GM18498 (cell line): ENCODE measurements around the gene ALDH7A1.
A peak's percentile ranks its signal among the peaks of the same experiment; 100 is the strongest.
"Not testable (repeated sequence)": the region's sequence is repeated elsewhere in the genome, so short reads cannot be mapped to it uniquely, and the experiment has no call there.

Source experiments
- ATAC-seq: cut with Tn5 transposase; IDR thresholded peaks from one replicate; pipeline ENCODE4 v1.9.1; 2021; ENCODE audit warnings: mild to moderate bottlenecking, moderate library complexity; ENCODE audit not compliant: unreplicated experiment

ALDH7A1 gene

DNA sequence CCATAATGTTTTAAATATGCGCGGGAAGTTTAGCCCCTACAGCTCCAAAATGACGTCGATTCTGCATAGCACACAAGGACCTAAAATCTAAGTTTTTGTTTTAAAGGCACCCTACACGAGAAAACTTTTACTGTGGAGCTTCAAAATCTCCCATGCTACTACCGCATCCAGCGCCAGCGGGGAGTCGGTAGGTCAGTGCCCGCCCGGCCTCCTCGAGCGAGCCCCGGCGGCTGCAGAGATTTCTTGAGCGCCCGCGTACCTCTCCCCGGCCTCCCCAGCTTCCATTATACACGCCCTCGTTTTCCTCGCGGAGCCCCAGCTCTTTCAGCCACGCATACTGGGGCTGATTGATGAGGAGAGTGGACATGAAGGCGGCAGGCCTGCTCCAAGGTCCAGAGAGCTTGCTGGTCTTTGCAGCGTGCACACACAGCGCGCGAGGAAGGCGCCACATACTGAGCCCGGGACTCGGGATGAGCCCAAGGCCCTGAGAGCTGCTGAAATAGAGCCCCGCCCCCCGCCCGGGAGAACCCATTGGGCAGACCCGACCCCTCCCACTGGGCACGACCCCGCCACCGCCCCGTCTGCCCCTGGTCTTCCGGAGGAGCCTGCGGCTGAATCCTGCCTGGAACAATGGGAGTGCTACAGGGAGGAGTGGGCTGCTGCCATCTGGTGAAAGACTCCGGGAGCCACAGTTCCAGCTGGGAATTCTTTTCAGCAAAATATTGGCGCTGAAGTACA is at the start of gene ALDH7A1:
Gene ALDH7A1, minus strand, starts transcription at position 472 of the 738 bp plus-strand sequence. Its CDS starts 21 bp downstream, at position 451.
- peak; percentile 75 for ATAC-seq

DNA sequence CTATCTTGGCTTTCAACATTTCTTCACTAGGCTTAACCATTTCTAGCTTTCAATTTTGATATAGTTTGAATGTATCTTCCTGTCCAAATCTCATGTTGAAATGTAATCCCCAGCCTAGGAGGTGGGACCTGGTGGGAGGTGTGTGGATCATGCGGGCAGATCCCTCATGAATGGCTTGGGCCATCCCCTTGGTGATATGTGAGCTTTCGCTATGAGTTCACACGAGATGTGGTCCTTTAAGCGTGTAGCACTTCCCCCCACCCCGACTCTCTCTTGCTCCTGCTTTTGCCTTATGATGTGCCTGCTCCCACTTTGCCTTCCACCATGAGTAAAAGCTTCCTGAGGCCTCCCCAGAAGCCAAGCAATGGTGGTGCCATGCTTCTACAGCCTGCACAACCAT is 46.4 kb upstream of the ALDH7A1 start:
- ATAC-seq: no peak

- ATAC-seq: no peak
Measured at GRCh38 chr5:126640866-126641265, 45.8 kb upstream of the ALDH7A1 start.

GRCh38 chr5:126636956-126637355 is 41.9 kb upstream of the ALDH7A1 start:
- no peak for ATAC-seq

- ATAC-seq: no peak
Measured at GRCh38 chr5:126635585-126635984, 40.6 kb upstream of the ALDH7A1 start.

DNA sequence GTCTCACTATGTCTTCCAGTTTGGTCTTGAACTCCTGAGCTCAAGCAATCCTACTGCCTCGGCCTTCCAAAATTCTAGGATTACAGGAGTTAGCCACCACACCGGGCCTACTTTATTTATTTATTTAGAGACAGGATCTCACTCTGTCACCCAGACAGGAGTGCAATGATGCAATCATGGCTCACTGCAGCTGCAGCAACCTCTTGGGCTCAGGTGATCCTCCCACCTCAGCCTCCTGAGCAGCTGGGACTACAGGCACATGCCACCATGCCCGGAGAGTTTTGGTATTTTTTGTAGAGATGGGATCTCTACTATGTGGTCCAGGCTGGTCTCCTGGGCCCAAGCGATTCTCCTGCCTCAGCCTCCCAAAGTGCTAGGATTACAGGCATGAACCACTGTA is 38.5 kb upstream of the ALDH7A1 start:
- no peak for ATAC-seq

DNA sequence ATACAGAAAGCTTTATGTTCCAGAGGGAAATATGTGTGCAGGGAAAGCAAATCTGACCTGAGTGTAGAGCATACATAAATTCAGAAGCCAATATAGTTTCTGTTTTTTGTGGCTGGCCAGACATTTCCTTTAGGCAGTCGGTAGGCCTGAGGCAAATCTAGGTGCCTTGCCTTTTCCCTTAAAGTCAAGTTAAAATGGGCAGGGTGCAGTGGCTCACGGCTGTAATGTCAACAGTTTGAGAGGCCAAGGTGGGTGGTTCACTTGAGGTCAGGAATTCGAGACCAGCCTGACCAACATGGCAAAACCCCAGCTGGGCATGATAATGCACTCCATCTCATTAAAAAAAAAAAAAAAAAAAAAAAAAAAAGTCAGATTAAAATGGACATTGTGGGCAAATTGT is 36.9 kb upstream of the ALDH7A1 start:
- ATAC-seq: no peak

DNA sequence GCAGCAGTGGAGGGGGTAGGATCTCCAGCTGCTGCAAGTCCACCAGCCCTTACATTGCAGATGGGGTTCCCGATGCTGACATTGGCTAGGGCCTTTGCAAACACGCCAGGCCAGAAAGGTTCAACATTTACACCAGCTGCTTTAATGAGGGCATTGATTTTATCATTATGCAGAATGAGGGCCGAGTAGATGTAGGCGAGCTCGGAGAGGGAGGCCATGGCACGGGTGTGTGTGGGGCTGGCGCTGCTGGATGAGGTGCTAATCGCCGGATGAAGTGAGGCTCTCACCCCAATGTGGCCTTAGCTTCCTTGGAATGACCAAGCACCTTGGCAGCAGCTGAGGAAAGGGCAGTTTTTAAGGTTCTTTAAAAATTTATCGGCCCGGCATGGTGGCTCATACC is 33.1 kb upstream of the ALDH7A1 start:
- ATAC-seq: no peak

DNA sequence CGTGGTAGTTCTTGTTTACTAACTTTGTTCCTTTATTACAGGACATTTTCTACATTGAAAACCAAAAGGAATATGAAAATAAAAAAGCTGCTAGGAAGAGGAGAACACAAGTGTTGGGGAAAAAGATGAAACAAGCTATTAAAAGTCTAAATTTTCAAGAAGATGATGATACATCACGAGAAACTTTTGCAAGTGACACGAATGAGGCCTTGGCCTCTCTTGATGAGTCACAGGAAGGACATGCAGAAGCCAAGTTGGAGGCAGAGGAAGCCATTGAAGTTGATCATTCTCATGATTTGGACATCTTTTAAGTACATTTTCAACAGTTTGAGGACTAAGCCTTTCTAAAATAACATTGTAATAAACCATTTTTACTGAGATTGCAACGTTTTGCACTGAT is 29.5 kb upstream of the ALDH7A1 start:
- no peak for ATAC-seq

GRCh38 chr5:126619781-126620180 is 24.8 kb upstream of the ALDH7A1 start:
- ATAC-seq: no peak

DNA sequence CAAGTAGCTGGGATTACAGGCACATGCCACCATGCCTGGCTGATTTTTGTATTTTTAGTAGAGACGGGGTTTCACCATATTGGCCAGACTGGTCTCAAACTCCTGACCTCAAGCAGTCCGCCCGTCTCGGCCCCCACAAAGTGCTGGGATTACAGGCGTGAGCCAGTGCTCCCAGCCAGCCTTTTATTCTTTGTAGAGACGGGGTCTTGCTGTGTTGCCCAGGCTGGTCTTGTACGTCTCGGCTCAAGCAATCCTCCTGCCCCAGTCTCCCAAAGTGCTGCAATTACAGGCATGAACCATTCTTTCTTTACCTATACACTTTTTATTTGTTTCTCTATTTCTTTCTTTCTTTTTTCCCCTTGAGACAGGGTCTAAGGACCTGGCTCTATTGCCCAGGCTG is 22.6 kb upstream of the ALDH7A1 start:
- not testable (repeated sequence) for ATAC-seq

DNA sequence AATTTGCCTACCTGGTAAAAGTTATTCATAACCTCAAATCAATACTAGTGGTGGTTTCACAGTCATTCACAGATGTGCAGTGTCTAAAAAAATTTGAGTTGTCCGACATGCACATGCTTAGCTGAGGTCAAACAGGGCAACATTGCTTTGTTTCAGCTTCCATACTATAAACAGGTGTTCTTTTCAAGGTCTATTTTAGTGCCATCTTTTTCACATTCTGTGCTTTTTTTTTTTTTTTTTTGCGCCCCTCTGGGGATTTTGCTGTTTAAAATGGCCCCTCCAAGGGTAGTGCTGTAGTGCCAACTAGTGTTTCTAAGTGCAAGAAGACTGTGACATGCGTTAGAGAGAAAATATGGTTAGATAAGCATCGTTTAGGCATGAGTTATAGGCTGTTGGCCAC is 20.3 kb upstream of the ALDH7A1 start:
- ATAC-seq: peak; percentile 91

GRCh38 chr5:126613941-126614592 is 19.0 kb upstream of the ALDH7A1 start:
- ATAC-seq: no peak

- ATAC-seq: no peak
Measured at GRCh38 chr5:126610616-126611015, 15.6 kb upstream of the ALDH7A1 start.

DNA sequence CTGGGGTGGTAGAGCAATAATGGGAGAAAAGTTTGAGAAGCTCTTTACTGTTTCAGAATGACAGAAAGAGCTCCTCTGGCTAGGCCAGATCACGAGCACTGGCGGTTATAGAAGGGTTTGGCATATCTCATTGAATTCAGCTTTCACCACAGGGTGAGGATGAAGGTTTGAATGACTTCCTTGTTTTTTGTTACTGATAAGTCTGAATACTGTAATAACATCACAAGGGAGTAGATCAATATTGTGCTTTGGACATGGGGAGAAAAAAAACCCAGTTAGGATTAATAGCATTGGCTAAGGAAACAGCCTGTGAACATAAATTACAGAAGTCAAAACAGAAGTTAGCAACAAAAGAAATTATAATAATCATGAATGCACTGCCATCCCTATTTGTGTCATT is 15.1 kb upstream of the ALDH7A1 start:
- ATAC-seq: no peak

GRCh38 chr5:126605525-126605924 is 10.5 kb upstream of the ALDH7A1 start:
- no peak for ATAC-seq

DNA sequence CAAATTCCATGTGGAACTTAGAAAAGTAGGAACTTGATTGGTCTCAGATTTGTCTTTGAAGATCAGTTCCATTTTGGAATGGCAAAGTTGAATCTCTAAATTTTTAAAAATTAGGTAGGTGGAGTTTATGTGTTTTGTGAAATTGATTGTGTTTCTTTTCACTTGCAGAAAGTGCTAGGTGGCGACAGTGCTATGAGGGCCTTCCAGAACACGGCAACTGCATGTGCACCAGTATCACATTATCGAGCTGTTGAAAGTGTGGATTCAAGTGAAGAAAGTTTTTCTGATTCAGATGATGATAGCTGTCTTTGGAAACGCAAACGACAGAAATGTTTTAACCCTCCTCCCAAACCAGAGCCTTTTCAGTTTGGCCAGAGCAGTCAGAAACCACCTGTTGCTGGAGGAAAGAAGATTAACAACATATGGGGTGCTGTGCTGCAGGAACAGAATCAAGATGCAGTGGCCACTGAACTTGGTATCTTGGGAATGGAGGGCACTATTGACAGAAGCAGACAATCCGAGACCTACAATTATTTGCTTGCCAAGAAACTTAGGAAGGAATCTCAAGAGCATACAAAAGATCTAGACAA is 8.5 kb upstream of the ALDH7A1 start:
- no peak for ATAC-seq

- ATAC-seq: peak; percentile 96
Measured at GRCh38 chr5:126600631-126601511, 5.9 kb upstream of the ALDH7A1 start, which contains the start of gene PHAX. Gene PHAX, plus strand, starts transcription at chr5:126600947. Its CDS starts 16 bp downstream, at chr5:126600963.

- not testable (repeated sequence) for ATAC-seq
Measured at GRCh38 chr5:126599971-126600630, 5.1 kb upstream of the ALDH7A1 start.

GRCh38 chr5:126599499-126599898 is 4.5 kb upstream of the ALDH7A1 start:
- no peak for ATAC-seq

- ATAC-seq: no peak
Measured at GRCh38 chr5:126597156-126597555, 2.1 kb upstream of the ALDH7A1 start.
